Transverse colon (tissue), 4 donors: ENCODE measurements around the gene FMNL2.

Experiments used
- CTCF ChIP-seq, 5 experiments: fragments of 200-600 bp in 3 of 5; fragments of 450-650 bp in 2 of 5; sonication (generic) in 3 of 5; IDR thresholded peaks; 1 replicate in 2 of 5; 2 replicates in 3 of 5; pipeline ENCODE4 v1.5.1; 2016 to 2017; ENCODE audit warnings: antibody characterized with exemption in 5 of 5, inconsistent platforms in 3 of 5, mild to moderate bottlenecking in 2 of 5, moderate library complexity in 1 of 5
- EP300 ChIP-seq: sonication (generic); formaldehyde crosslinking; IDR thresholded peaks from one replicate; pipeline ENCODE4 v1.6.1; 2017; ENCODE audit warnings: antibody characterized with exemption, low read depth
- POLR2A ChIP-seq: fragments of 450-650 bp; IDR thresholded peaks from one replicate; pipeline ENCODE4 v1.6.1; 2016; ENCODE audit warnings: antibody characterized with exemption, mild to moderate bottlenecking, moderate library complexity
- POLR2AphosphoS5 ChIP-seq, 3 donors: sonication (generic); formaldehyde crosslinking; IDR thresholded peaks; one replicate each; pipeline ENCODE4 v1.6.1; 2016; ENCODE audit warnings: antibody characterized with exemption in 3 of 3

- TF ChIP-seq CTCF (IDR thresholded peaks at IDR 0.05): no peak
- no peak for TF ChIP-seq POLR2A
- no peak for TF ChIP-seq EP300
- no peak for TF ChIP-seq POLR2AphosphoS5 (IDR thresholded peaks at IDR 0.05)
These were observed 278.3 kb downstream of the FMNL2 start for GRCh38 chr2:152613235-152613634.
